Fibroblast of skin of back (primary cell): Measurements from ENCODE around the gene RNASE3. TPM values are rescaled to one million over a fixed set of nuclear protein-coding genes. Genes with fewer than 3 reads are reported as not detected.
"Not testable (repeated sequence)": the region's sequence is repeated elsewhere in the genome, so short reads cannot be mapped to it uniquely, and the experiment has no call there.

Experiments
- DNase-seq: peaks from one replicate; pipeline ENCODE4 v3.0.0-alpha.2; 2013
- polyA plus RNA-seq, 2 experiments: library from polyadenylated mRNA; unstranded; fragments of 120-200 nt; gene quantifications; one replicate each; pipeline ENCODE4 v1.2.1, GENCODE V29; 2013; ENCODE audit not compliant: insufficient read length in 2 of 2

Gene RNASE3
- polyA plus RNA-seq (2013, experiment 1 of 2; ENCODE audit: insufficient read length) = not detected
- polyA plus RNA-seq (2013, experiment 2 of 2; ENCODE audit: insufficient read length) = not detected

- not testable (repeated sequence) for DNase-seq
These were observed at the start of gene RNASE3 for GRCh38 chr14:20891126-20891825. TSS of gene RNASE3 (plus strand) at chr14:20891385. CDS start at chr14:20891687, 302 bp downstream.

- DNase-seq = no peak
These were observed 44.6 kb upstream of the RNASE3 start for GRCh38 chr14:20846560-20846959.

GRCh38 chr14:20848316-20848954, 42.8 kb upstream of the RNASE3 start:
- DNase-seq = peak; percentile 54

GRCh38 chr14:20848955-20849570, 42.1 kb upstream of the RNASE3 start:
- no peak for DNase-seq

GRCh38 chr14:20853042-20853441, 38.1 kb upstream of the RNASE3 start:
- DNase-seq = no peak

GRCh38 chr14:20855652-20856291, 35.4 kb upstream of the RNASE3 start:
- DNase-seq = peak; percentile 61

- no peak for DNase-seq
These were observed 34.0 kb upstream of the RNASE3 start for GRCh38 chr14:20857207-20857606.

- DNase-seq = peak; percentile 38
These were observed 33.4 kb upstream of the RNASE3 start for GRCh38 chr14:20857630-20858261.

- DNase-seq = no peak
These were observed 25.0 kb upstream of the RNASE3 start for GRCh38 chr14:20866194-20866593.

GRCh38 chr14:20866963-20867362, 24.2 kb upstream of the RNASE3 start:
- DNase-seq = peak; percentile 4

GRCh38 chr14:20873370-20874177, 17.6 kb upstream of the RNASE3 start:
- peak; percentile 63 for DNase-seq

- no peak for DNase-seq
These were observed 14.2 kb upstream of the RNASE3 start for GRCh38 chr14:20877016-20877415.

GRCh38 chr14:20878695-20879094, 12.5 kb upstream of the RNASE3 start:
- DNase-seq = no peak

- DNase-seq = not testable (repeated sequence)
These were observed 10.0 kb upstream of the RNASE3 start for GRCh38 chr14:20881229-20881628.

- not testable (repeated sequence) for DNase-seq
These were observed 8.4 kb upstream of the RNASE3 start for GRCh38 chr14:20882787-20883186.

- not testable (repeated sequence) for DNase-seq
These were observed 2.8 kb upstream of the RNASE3 start for GRCh38 chr14:20888411-20888810.

GRCh38 chr14:20895322-20895721, 4.1 kb downstream of the RNASE3 start:
- DNase-seq = not testable (repeated sequence)

- no peak for DNase-seq
These were observed 13.3 kb downstream of the RNASE3 start for GRCh38 chr14:20904393-20905029.

- no peak for DNase-seq
These were observed 14.5 kb downstream of the RNASE3 start for GRCh38 chr14:20905676-20906075.

GRCh38 chr14:20907214-20907613, 16.0 kb downstream of the RNASE3 start:
- no peak for DNase-seq

GRCh38 chr14:20910822-20911221, 19.6 kb downstream of the RNASE3 start:
- DNase-seq = not testable (repeated sequence)
